Effector CD8-positive, alpha-beta T cell (primary cell): ENCODE measurements around the gene NKX2-8.

Experiments
- DNase-seq: peaks from one replicate; lab custom pipeline; 2025; lab: John Stamatoyannopoulos, UW
- total RNA-seq, 4 experiments: gene quantifications; one replicate each; lab custom pipeline; 2026; lab: John Stamatoyannopoulos, UW

NKX2-8 gene
- 0 reads per million in 4 experiments for total RNA-seq

DNA sequence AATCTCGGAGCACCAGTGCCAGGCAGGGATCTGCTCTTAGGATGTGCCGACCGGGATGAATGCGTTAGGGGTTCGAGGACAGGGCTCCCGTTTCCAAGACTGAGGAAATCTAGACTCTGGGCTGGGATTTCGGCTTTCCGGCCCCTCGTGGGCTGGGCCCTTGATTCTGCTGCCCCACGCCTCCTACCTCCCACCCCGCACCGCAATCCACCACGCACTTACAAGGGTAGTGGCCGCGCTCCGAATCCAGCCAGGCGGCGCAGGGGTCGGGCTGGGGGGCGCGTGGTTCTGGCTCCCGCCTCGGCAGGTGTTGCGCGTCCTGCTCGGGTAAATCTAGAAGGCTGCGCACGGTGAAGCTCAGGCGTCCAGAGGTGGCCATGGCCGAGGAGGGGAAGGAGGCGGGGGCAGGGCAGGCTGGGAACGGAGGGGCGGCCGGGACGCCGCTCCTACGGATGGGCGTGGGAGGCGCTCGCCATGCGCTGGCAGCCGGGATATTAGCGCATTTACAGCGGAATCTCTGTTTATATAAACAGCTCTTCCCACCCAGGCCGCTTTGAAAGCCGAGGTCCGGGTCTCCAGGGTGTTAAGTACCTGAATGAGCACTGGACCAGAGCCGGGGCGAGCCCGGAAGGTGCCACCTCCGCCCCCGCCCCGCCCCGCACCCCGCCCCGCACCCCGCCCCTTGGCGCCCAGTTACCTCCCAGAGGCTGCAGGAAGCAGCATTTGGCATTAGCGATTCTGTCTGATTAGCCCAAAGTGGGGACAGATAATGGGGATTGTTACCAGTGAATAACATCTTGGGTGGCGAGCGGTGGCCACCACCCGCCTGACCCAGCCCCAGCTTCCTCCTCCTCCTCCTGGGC, at the start of gene NKX2-8:
Gene NKX2-8 (minus strand): TSS at position 604 of the 863 bp plus-strand sequence. CDS start 225 bp downstream, at position 379.
- DNase-seq = no peak

DNA sequence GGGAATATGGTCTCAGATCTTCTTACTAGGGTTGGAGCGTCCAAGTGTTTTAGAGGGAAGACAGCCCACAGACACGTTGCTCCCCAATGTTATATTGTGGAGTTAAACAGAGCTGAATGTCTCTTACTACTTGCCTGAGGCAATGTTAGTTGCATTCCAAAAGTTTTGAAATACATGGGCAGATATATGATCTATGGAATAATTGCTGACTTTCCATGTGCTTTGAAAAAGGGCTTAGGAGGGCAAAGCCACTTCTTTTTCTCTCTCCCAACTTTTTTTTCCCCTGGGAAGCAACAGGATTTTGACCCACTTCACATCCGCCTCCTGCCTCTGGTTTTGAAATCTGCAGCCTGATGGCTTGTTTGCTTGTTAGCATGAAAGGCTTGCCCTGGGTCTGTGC, 45.6 kb upstream of the NKX2-8 start:
- no peak for DNase-seq

DNA sequence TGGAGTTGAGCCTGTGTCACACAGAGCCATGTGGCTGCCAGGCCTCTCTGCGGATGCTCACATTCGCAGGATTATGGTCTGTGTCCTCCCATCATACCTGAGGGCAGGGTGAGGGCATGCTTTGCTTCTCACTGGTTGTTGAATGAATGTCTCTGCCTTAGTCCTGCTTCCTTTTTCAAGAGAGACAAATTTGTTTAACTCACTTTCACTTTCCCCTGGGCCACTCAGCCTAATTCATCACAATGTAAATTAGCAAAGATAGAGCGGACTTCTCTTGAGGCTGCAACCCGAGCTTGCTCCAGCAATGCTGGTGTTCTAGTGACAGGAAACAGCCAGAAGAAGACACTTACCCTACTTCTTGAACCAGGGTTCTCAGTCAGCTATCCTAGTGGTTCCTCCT, 43.7 kb upstream of the NKX2-8 start:
- DNase-seq = no peak

DNA sequence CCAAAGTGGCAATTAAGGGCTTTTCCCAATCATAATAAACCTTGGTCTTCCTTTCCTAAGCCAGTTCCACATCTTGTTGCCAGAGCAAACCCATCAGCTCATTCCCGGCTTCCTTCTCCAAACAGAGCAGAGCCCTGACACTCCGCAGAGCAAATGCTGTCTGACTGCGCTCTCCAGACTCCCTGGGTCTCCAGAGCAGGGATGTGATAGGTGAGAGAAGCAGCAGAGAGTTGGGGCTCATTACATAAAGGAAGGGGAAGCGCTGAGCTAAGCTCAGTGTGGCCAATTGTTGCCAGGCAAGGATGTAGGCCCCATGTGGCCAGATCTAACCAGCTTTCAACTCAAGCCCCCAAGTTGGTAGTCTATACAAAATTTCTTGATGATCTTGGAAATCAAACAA, 43.0 kb upstream of the NKX2-8 start:
- no peak for DNase-seq

DNA sequence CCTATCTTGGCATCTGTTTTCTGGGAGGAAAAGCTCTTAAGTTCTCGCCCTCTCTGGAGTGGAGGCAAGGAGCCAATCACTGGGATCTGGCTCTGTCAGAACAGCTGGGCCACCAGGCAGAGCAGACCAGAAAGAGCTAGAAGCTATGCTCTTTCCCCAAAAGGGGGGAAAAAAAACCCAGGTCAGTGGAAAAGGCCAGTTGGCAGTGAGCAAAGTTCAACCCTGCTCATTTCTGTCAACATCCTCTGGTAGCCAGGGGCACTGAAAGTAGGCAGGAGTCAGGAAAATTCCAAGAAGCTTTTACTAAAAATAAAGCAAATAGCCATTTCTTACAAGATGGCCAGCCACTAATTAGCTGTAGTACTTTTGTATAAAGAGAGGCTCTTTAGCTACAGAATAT, 42.6 kb upstream of the NKX2-8 start:
- no peak for DNase-seq

DNA sequence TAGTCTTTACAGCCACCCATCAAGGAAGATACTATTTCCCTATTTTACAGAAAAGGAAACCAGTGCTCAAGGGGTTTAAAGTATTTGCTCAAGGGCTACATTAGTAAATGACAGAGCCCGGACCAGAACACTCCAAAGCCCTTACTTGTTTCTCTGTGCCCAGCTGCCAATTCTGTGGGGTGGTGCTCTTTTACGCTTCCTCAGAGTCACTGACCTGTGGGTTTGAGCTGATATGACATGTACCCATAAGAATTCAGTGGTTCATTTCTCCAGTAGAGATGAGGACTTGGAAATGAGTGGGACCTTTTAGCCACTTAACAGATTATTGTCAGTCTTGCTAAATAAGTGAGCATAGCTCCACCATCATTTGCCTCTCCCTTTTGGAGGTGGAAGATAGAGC, 37.4 kb upstream of the NKX2-8 start:
- DNase-seq = no peak

DNA sequence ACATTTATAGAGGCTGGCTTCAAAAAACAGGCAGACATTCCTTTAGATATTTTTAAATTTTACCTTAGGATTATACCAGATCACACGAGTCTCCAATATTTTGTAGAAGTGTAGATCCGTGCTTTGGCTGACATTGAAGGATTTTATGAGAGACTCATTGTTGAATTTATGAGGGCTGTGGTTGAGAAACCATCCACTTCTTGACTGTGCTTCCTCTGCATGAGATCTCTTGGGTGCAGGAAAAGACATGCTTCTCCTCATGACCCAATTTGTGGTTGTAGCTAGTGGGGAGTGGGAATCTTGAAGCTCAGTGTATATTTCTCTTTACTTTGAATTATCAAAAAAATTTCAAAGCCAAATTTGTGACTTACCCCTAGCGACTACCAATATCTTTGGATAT, 36.7 kb upstream of the NKX2-8 start:
- no peak for DNase-seq

DNA sequence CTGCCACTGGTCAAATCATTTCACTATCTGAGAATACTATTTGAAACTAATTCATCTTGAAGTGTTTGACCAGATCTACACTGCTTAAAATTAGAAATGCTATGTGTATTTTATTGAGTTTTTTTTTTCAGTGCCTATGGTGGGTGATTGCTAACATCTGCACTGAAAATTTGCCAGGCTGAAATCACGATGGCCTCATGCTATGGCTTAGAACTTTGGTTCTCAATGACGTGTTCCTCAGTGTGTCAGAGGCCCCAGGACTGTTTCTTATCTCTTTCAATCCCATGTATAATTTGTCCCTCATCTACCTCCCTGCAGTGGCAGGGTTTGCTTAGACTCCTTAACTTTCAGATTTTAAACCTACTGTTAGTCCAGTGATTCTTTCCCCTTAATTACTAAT, 36.2 kb upstream of the NKX2-8 start:
- DNase-seq = no peak

DNA sequence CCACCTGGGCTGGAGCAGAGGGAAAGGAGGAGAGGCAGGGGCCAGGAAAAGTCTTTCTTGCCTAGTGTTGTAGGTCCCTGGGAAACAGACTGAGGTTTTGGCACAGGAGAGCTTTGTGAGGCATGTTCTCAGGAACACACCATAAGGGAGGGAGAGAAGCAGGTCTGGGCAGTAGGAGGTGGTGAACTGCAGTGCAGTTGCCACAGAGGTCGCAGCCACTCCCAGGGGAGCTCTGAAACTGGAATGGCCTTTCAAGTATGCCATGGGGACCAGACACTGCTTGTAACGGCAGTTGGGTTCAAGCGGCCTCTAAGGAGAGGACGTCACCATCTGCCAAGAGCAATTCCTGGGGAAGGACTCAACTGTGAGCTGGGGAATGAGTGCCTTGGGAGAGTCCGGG, 35.4 kb upstream of the NKX2-8 start:
- no peak for DNase-seq

DNA sequence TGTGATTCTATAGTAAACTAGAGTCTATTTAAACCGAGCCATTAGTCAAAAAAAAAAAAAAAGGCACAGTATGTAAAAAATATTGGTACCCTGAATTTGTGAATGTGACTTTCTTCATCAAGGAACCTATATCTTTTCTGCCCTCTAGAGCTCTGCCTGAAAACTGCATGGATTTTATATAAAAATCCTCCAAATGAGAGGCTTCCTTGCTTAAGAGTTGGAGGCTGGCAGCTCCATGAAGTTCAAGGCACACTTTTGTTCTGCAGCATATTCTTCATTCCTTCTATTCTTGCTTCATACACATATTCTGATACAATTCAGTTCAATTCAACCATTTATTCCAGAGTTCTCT, 23.1 kb upstream of the NKX2-8 start:
- DNase-seq = no peak

DNA sequence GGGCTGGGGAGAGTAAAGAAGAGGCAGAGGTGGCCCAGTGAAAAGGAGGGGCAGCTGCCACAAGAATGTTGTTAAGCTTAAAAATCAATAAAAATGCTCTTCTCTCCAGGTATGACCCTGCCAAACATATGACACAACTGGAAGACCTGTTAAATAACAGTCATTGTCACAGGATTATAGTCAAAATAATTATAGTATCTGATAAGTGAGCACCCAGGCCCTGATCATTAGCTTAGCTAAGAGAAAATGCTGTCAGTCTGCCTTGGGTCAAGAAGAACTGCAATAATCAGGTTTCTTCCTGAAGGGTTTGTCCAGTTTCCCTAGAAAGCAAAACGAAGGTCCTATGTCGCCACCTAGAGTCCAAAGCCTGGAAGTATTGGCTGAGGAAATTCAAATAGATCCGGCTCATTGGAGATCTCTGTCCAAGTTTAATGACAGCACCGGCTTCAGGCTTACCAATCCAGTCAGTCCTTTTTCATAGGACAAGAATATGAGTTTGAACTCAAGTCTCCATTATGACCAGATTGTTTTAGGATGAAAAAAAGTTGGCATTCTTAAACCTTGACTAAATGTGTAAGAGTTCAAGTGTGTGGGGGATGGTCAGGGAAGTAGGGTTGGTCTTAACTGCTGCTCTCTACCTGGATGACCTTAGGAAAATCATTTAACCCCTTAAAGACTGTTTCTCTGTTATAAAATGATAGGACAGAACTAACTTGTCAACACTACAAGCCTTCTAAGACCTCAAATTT, 22.5 kb upstream of the NKX2-8 start:
- peak; percentile 2 for DNase-seq

DNA sequence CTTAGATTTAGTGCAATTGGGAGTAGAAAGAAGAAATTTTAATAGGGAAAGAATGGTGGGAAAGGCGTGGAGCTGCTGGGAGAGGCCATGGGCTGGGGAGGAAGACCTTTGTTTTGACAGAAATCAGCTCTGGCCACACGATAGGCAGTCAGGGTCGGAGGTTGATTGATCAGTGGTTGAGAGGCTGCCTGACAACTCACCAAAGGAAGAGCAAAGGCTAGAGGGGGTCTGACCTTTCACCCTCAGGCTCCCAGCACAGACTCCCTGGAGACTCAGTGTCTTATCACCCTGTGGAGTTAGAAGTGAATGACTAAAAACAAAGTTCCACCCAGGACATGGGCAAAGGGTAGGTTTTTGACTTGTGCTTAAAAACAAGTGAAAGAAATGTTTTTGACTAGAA, 18.0 kb upstream of the NKX2-8 start:
- no peak for DNase-seq

DNA sequence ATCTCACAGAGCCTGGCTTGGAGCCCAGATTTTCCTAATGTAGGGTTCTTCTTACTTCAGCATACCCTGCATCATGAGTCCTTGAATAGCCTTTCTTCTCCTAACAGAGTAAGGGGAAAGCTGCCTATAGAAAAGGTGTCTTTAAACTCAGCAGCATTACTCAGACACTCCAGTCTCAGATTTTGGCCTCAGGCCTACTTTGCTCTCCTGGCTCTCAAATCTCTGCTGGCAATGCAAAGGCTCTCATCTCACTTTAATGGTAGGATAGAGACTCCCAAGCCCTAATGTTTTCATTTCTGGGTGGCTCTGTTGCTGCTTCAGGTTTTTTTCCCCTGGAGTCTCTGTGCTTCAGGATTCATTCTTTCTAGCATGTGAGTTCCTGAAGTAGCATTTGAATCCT, 9.1 kb upstream of the NKX2-8 start:
- no peak for DNase-seq

DNA sequence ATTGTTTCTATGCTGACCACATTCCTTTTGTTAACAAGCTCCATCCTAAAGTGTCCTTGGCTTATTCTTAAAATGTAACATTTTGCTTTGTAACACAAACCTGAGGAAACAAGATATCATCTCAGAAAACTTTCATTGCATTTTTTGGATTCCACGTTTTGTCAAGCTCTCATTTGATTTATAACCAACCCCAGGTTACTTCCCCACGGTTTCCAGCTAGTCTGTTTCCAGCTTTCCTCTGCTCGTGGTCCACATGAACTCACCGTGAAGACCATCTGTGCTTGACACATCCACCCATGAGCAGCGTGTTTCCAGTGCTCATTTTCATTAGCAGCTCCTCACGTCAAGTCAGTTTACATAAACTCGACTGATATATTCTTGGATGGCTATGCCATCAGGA, 6.4 kb upstream of the NKX2-8 start:
- no peak for DNase-seq

DNA sequence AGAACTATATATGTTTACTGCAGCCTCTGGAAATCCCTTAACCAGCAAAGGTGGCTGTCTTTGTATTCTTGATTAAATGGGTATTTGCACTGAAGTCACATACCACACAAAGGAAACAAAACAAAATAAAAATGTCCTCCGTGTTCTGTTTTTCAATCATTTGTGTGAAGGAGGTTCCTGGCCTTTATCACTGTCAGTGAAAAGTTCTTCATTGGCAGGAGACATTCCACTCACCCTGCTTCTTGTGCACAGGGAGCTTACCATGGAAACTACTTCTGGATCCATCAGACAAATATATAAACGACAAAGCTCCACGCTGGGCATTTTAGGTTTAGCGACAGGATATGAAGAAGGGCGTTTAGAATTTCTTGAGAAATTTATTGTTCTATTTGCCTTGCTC, 5.7 kb upstream of the NKX2-8 start:
- no peak for DNase-seq

DNA sequence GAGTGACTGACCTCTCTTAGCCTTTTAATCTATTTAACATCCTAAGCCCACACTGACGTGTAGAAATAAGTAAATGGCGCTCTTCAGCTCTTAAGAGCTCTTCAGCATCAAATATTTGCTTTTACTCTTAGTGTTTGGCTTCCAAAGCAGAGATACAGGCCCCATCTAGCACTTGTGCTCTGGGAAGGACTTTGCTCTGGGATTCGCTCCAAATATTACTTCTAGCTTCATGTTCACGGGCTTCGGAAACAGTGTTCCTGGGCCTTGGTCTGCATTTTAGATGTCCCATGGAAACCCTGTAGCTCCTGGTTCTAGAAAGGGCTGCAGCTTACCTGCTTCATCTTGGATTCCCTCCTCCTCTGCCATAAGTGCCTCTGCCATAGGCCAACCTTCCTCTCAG, 2.7 kb upstream of the NKX2-8 start:
- DNase-seq = no peak

DNA sequence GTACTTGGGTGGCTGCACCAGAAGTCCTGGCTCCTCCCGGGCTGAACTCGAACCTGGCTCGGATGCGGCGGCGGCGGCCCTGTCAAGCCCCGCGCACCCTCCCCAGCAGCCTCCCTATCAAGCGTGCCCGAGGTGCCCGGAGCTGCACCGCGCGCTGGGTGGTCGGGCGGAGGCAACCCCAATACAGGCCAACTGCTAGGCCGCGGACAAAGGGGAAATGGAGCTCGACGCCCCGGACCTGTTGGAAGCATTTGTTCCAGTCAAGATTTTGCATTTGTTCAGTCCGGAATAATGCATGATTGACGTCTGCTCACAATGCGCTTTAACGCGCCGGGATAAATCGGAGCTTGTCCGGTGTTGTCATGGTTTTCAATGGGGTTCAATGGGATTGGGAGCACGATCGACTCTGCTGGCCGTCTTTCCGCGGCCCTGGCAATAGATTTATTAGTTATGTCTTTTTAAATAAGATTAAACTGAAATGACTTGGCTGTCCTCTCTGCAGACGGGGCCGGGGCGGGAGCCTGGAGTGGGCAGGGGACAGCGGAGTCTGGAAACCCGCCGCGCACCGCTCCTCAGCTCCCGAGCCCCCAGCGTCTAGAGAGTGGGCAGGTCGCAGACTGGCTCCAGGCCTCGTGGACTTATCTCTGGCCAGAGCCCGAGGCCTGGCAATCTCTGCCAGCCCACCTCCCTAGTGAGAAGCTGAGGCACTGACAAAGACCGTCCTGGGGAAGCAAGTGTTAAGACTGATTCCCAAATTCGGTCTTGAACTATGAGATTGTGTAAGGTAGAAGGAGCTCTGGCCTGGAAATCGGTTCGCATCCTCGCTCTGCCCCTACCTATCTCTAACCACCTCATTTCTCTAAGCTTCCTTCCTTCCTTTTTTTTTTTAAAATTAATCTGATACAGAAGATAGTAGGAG, 1.7 kb upstream of the NKX2-8 start:
- no peak for DNase-seq

DNA sequence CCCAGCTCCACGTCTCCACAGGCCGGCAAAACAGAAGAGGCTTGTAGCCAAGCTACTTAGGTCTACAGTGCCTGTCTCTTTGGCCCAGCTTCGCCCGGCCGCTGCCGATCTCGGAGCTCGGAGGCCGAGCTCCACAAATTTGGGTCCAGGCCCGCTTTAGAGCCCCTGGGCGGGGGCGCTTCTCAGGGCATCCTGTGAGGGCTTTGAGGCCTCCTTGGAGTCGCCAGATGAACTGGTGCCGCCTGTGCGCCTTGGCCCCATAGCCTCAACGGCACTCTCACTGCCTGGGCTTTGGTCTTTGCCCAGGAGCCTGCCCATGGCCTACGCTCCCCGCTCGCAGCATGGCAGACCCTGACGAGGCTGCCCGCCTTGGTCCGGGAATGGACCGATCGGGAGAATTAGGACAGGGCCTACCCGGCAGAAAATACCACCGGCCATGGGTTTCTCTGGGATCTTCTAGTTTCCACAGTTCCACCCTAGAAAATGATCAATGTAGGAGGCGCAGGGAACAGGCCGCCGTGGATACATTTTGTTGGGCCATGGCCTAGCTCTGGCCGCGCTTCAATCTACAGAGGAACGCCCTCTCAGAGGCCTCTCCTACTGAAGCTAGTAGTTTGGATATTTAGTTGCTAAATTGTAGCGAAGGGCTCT, 953 bp upstream of the NKX2-8 start:
- DNase-seq = no peak

DNA sequence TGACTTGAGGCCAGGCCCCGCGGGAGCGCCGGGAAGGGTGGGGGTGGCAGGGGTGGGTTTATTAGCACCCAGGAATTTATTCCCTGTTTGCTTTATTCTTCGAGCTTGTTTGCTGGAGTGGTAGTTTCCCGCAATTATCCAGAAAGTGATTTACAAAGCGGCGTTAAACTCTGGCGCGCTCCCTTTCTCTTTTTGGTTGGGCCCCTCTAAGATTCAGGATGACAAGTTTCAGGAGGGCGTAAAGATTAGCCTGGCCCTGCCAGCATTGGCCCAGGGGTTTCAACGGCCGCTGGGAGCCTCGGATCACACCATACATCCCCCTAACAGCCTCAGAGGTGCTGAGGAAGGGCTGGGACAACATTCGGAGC, 444 bp upstream of the NKX2-8 start:
- DNase-seq = no peak

DNA sequence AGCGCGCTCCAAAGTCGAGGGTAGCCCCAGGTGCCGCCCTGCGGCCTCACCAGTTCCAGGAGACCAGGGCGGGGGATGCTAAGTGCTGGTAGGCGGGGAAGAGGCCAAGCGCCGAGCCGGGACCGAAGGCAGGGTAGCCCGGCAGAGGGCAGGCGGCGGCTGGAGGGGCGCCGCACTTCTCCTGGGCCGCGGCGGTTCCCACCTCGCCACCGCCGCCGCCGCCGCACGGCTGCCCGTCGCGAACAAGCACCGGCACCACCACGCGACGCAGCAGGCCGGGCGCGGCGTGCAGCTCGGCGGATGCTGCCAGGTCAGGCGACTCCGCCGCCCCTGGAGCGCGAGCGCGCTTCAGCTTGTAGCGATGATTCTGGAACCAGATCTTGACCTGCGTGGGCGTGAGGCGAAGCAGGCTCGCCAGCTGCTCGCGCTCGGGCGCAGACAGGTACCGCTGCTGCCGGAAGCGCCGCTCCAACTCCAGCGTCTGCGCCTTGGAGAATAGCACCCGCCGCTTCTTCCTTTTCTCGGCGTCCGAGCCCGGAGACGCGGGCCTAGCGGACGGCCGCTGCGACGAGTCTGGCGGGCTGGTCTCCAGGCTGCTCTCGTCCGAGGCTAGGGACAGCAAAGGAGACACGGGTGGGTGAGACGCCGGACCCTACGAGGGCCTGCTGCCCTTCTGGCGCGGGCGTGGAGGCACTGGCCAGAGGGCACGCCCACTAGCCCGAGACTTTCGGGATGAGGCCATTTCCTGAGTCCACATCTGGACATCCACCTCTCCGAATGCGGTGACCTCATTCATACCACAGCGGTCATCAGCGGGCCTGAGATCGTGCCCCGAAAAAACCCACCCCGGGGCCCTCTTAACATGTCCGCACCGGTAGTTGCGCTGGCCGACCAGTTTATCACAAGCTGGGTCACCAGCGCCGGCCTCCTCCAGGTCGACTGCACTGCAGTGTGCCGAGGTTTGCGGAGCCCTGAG, 1.3 kb downstream of the NKX2-8 start:
- no peak for DNase-seq
